GM15510 (cell line): ENCODE results near the gene KXD1.

ENCODE experiments used
- POLR2A ChIP-seq: IDR thresholded peaks from 3 replicates; pipeline ENCODE4 v1.6.1; 2011; ENCODE audit warnings: borderline replicate concordance; ENCODE audit not compliant: insufficient read length; ENCODE audit errors: extremely low read depth

KXD1 gene

GRCh38 chr19:18610556-18611326 is 53.1 kb downstream of the KXD1 start:
- TF ChIP-seq POLR2A: no peak

GRCh38 chr19:18611327-18612050 is 53.8 kb downstream of the KXD1 start:
- no peak for TF ChIP-seq POLR2A

GRCh38 chr19:18612051-18612771 is 54.5 kb downstream of the KXD1 start:
- TF ChIP-seq POLR2A: no peak

- no peak for TF ChIP-seq POLR2A
Measured at GRCh38 chr19:18612772-18613588, 55.3 kb downstream of the KXD1 start, which contains the start of gene TMEM59L. TMEM59L (plus strand) TSS chr19:18612870; CDS start chr19:18612959, 89 bp downstream.

- no peak for TF ChIP-seq POLR2A
Measured at GRCh38 chr19:18613589-18614234, 56.0 kb downstream of the KXD1 start.

- TF ChIP-seq POLR2A: no peak
Measured at GRCh38 chr19:18616023-18616422, 58.4 kb downstream of the KXD1 start.

GRCh38 chr19:18617562-18617961 is 59.9 kb downstream of the KXD1 start:
- TF ChIP-seq POLR2A: no peak

- no peak for TF ChIP-seq POLR2A
Measured at GRCh38 chr19:18618236-18618635, 60.6 kb downstream of the KXD1 start.
